Thyroid gland (tissue), 4 donors: ENCODE data around the gene RAPGEF4.

Experiments
- POLR2A ChIP-seq, 2 donors: fragments of 450-650 bp; IDR thresholded peaks; one replicate each; pipeline ENCODE4 v1.6.1; 2017; ENCODE audit warnings: antibody characterized with exemption in 2 of 2, mild to moderate bottlenecking in 2 of 2, moderate library complexity in 1 of 2
- TF ChIP-seq, protein P1 (sequence below), 6 experiments: fragments of 200-600 bp in 3 of 6; fragments of 450-650 bp in 3 of 6; sonication (generic) in 3 of 6; IDR thresholded peaks; one replicate each; pipeline ENCODE4 v1.5.1; 2016 to 2019; ENCODE audit warnings: antibody characterized with exemption in 6 of 6, mild to moderate bottlenecking in 2 of 6, inconsistent platforms in 1 of 6, moderate library complexity in 1 of 6

DNA sequence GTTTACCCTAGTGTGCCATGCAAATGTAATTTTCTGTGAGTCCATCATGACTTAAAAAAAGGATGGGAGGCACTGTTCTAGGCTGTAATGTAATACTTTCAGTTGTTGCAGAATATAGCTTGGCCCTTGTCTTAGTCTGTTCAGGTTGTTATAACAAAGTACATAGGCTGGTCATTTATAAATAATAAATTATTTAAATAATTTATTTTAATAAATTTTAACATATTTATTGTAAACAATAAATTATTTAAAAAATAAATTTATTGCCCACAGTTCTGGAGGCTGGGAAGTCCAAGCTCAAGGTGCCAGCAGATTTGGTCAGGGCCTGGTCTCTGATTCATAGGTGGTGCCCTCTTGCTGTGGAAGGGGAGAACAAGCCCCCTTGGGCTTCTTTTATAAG lies 35.2 kb downstream of the RAPGEF4 start:
- TF ChIP-seq, protein P1, sequence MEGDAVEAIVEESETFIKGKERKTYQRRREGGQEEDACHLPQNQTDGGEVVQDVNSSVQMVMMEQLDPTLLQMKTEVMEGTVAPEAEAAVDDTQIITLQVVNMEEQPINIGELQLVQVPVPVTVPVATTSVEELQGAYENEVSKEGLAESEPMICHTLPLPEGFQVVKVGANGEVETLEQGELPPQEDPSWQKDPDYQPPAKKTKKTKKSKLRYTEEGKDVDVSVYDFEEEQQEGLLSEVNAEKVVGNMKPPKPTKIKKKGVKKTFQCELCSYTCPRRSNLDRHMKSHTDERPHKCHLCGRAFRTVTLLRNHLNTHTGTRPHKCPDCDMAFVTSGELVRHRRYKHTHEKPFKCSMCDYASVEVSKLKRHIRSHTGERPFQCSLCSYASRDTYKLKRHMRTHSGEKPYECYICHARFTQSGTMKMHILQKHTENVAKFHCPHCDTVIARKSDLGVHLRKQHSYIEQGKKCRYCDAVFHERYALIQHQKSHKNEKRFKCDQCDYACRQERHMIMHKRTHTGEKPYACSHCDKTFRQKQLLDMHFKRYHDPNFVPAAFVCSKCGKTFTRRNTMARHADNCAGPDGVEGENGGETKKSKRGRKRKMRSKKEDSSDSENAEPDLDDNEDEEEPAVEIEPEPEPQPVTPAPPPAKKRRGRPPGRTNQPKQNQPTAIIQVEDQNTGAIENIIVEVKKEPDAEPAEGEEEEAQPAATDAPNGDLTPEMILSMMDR (IDR thresholded peaks at IDR 0.05): no peak
- TF ChIP-seq POLR2A (IDR thresholded peaks at IDR 0.05): no peak
